GM12872 (cell line): ENCODE measurements around the gene HDAC2.

Experiments used
- CTCF ChIP-seq: IDR thresholded peaks from 3 replicates; pipeline ENCODE4 v1.5.1; 2011; ENCODE audit warnings: low read depth, mild to moderate bottlenecking, low read length, moderate library complexity; ENCODE audit not compliant: insufficient read depth

The HDAC2 gene

GRCh38 chr6:113980937-113981554 lies 10.1 kb upstream of the HDAC2 start:
- peak; percentile 74 for TF ChIP-seq CTCF

- TF ChIP-seq CTCF: no peak
Measured at GRCh38 chr6:113979937-113980336, 9.0 kb upstream of the HDAC2 start.

- TF ChIP-seq CTCF: no peak
Measured at GRCh38 chr6:113978084-113978675, 7.2 kb upstream of the HDAC2 start.

GRCh38 chr6:113976806-113977205 lies 5.9 kb upstream of the HDAC2 start:
- TF ChIP-seq CTCF: no peak

GRCh38 chr6:113971741-113972140 lies 793 bp upstream of the HDAC2 start:
- TF ChIP-seq CTCF: no peak

GRCh38 chr6:113969888-113970804 lies 802 bp downstream of the HDAC2 start:
- TF ChIP-seq CTCF: no peak

GRCh38 chr6:113968472-113968871 lies 2.5 kb downstream of the HDAC2 start:
- TF ChIP-seq CTCF: no peak
